Measurements from ENCODE around the gene IQSEC1.

Gene IQSEC1

GRCh38 chr3:13016083-13016720 is 57.0 kb downstream of the IQSEC1 start:
- DNase-seq (ENCODE audit: low spot score) (no peak), ATAC-seq (ENCODE audit: low read depth) (no peak)
- no peak overlapping the region for H3K4me3 ChIP-seq (ENCODE audit: severe bottlenecking)
- no peaks in the 10 kb centered on the region for H3K4me1 ChIP-seq (ENCODE audit: insufficient read depth, poor library complexity, severe bottlenecking)
- TF ChIP-seq CTCF (IDR thresholded peaks at IDR 0.05; ENCODE audit: poor library complexity, severe bottlenecking): no peak
- no peaks in the 10 kb centered on the region for H3K27me3 ChIP-seq (ENCODE audit: insufficient read depth, poor library complexity, severe bottlenecking)
- H3K27ac ChIP-seq (ENCODE audit: poor library complexity, severe bottlenecking): no peak overlapping the region
- H3K36me3 ChIP-seq (ENCODE audit: low read depth): no peaks in the 10 kb centered on the region
- no peaks in the 10 kb centered on the region for H3K9me3 ChIP-seq (ENCODE audit: severe bottlenecking)

- Histone ChIP-seq H3K36me3 (ENCODE audit: low read depth) (no peaks in the 10 kb centered on the region), H3K4me1 (ENCODE audit: insufficient read depth, poor library complexity, severe bottlenecking) (no peaks in the 10 kb centered on the region), H3K27ac (ENCODE audit: poor library complexity, severe bottlenecking) (no peak overlapping the region), H3K27me3 (ENCODE audit: insufficient read depth, poor library complexity, severe bottlenecking) (no peaks in the 10 kb centered on the region), H3K9me3 (ENCODE audit: severe bottlenecking) (no peaks in the 10 kb centered on the region), H3K4me3 (ENCODE audit: severe bottlenecking) (no peak overlapping the region)
- DNase-seq (ENCODE audit: low spot score) (no peak), ATAC-seq (ENCODE audit: low read depth) (no peak)
- no peak for TF ChIP-seq CTCF (IDR thresholded peaks at IDR 0.05; ENCODE audit: poor library complexity, severe bottlenecking)
These were observed 57.7 kb downstream of the IQSEC1 start for GRCh38 chr3:13015286-13016082.

DNA sequence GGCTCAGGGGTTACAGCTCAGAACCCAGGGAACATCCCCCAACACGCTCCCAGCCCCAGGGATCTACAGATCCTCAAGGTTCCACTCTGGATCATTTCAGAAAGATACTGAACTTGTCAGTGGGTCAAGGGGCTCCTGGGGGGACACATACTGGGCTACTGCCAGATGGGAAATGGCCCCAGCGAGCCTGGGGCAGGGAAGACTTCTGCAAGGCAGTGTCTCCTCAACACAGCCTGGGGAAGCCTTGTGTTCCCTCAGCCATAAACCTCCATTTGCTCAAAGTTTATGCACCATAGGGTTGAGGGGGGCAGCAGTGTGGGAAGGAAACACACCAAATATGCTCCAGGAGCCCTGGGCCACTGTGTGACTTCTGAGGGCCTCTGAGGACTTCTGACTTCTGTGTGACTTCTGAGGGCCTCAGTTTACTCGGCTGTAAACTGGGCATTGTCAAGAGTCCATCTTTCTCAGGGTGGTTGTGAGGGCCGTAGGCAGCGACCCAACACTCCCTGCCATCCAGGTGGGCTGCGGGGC is 58.4 kb downstream of the IQSEC1 start:
- Histone ChIP-seq H3K4me3 (ENCODE audit: severe bottlenecking) (no peak overlapping the region), H3K27ac (ENCODE audit: poor library complexity, severe bottlenecking) (no peak overlapping the region), H3K36me3 (ENCODE audit: low read depth) (no peaks in the 10 kb centered on the region), H3K27me3 (ENCODE audit: insufficient read depth, poor library complexity, severe bottlenecking) (no peaks in the 10 kb centered on the region), H3K4me1 (ENCODE audit: insufficient read depth, poor library complexity, severe bottlenecking) (no peaks in the 10 kb centered on the region), H3K9me3 (ENCODE audit: severe bottlenecking) (no peaks in the 10 kb centered on the region)
- DNase-seq (ENCODE audit: low spot score) (no peak), ATAC-seq (ENCODE audit: low read depth) (no peak)
- no peak for TF ChIP-seq CTCF (IDR thresholded peaks at IDR 0.05; ENCODE audit: poor library complexity, severe bottlenecking)

GRCh38 chr3:13013994-13014754 is 59.1 kb downstream of the IQSEC1 start:
- no peaks in the 10 kb centered on the region for H3K4me1 ChIP-seq (ENCODE audit: insufficient read depth, poor library complexity, severe bottlenecking)

More at GRCh38 chr3:13013994-13014754, 59.1 kb downstream of the IQSEC1 start:
- H3K36me3 ChIP-seq (ENCODE audit: low read depth): no peaks in the 10 kb centered on the region
- H3K27ac ChIP-seq (ENCODE audit: poor library complexity, severe bottlenecking): no peak overlapping the region
- H3K9me3 ChIP-seq (ENCODE audit: severe bottlenecking): no peaks in the 10 kb centered on the region
- no peak for TF ChIP-seq CTCF (IDR thresholded peaks at IDR 0.05; ENCODE audit: poor library complexity, severe bottlenecking)
- H3K27me3 ChIP-seq (ENCODE audit: insufficient read depth, poor library complexity, severe bottlenecking): no peaks in the 10 kb centered on the region
- H3K4me3 ChIP-seq (ENCODE audit: severe bottlenecking): no peak overlapping the region
- ATAC-seq (ENCODE audit: low read depth): no peak
- no peak for DNase-seq (ENCODE audit: low spot score)

Measured in RWPE2 (cell line).